HepG2 (cell line): ENCODE results near the gene MAPK11. TPM values are rescaled to one million over a fixed set of nuclear protein-coding genes. Genes with fewer than 3 reads are reported as not detected.

Experiments
- ARNT ChIP-seq: fragments of 450-650 bp; IDR thresholded peaks from 2 replicates; pipeline ENCODE4 v1.6.1; 2017
- ASH2L ChIP-seq: fragments of 300-600, 200-600 bp; sonication (generic); IDR thresholded peaks from 2 replicates; pipeline ENCODE4 v1.7.0; 2017; ENCODE audit warnings: low read depth, mild to moderate bottlenecking, moderate library complexity, mixed read lengths, low read length; ENCODE audit not compliant: insufficient read length
- BCL3 ChIP-seq: sonication (generic); formaldehyde crosslinking; IDR thresholded peaks from 2 replicates; pipeline ENCODE4 v1.5.1; 2020; ENCODE audit warnings: mild to moderate bottlenecking, missing genetic modification reagents, moderate library complexity
- BHLHE40 ChIP-seq: IDR thresholded peaks from 2 replicates; pipeline ENCODE4 v1.6.1; 2011; ENCODE audit warnings: low read length, improper control_type of control experiment
- EED ChIP-seq: sonication (generic); formaldehyde crosslinking; IDR thresholded peaks from 2 replicates; pipeline ENCODE4 v1.5.0; 2020; ENCODE audit warnings: mild to moderate bottlenecking, missing genetic modification reagents
- FOXA3 ChIP-seq: IDR thresholded peaks from 2 replicates; pipeline ENCODE4 v1.6.1; 2016; ENCODE audit warnings: missing genetic modification reagents, missing compliant biosample characterization
- KDM6A ChIP-seq: IDR thresholded peaks from 2 replicates; pipeline ENCODE4 v1.6.1; 2016; ENCODE audit warnings: low read depth
- MATR3 ChIP-seq: sonication (generic); formaldehyde crosslinking; IDR thresholded peaks from 2 replicates; pipeline ENCODE4 v1.4.0; 2020; ENCODE audit warnings: missing genetic modification reagents
- MEF2D ChIP-seq: sonication (generic); formaldehyde crosslinking; IDR thresholded peaks from 2 replicates; pipeline ENCODE4 v1.5.1; 2020; ENCODE audit warnings: mild to moderate bottlenecking, missing genetic modification reagents
- MEIS1 ChIP-seq: sonication (generic); formaldehyde crosslinking; IDR thresholded peaks from 2 replicates; pipeline ENCODE4 v1.9.0; 2021; ENCODE audit warnings: mild to moderate bottlenecking, missing genetic modification reagents, moderate library complexity, borderline replicate concordance
- MEIS2 ChIP-seq: sonication (generic); formaldehyde crosslinking; IDR thresholded peaks from 2 replicates; pipeline ENCODE4 v1.9.0; 2021; ENCODE audit warnings: mild to moderate bottlenecking, missing genetic modification reagents
- MXD1 ChIP-seq: sonication (generic); formaldehyde crosslinking; IDR thresholded peaks from 2 replicates; pipeline ENCODE4 v1.4.0; 2020; ENCODE audit warnings: mild to moderate bottlenecking, missing genetic modification reagents
- PRDM10 ChIP-seq: sonication (generic); formaldehyde crosslinking; IDR thresholded peaks from 2 replicates; pipeline ENCODE4 v1.4.0; 2020; ENCODE audit warnings: low read depth, missing genetic modification reagents
- TCF12 ChIP-seq, 2 experiments: fragments of 450-650 bp in 1 of 2; sonication (generic) in 1 of 2; formaldehyde crosslinking in 1 of 2; IDR thresholded peaks; 2 replicates each; pipeline versions ENCODE4 v1.6.1 to v1.8.0; 2017 to 2022; ENCODE audit warnings: antibody characterized with exemption in 1 of 2, mild to moderate bottlenecking in 1 of 2, missing genetic modification reagents in 1 of 2, moderate library complexity in 1 of 2
- ZNF121 ChIP-seq: sonication (generic); formaldehyde crosslinking; IDR thresholded peaks from 2 replicates; pipeline ENCODE4 v1.5.0; 2020; ENCODE audit warnings: mild to moderate bottlenecking, missing genetic modification reagents
- ZNF331 ChIP-seq: sonication (generic); formaldehyde crosslinking; IDR thresholded peaks from 2 replicates; pipeline ENCODE4 v1.4.0; 2020; ENCODE audit warnings: missing genetic modification reagents
- polyA plus RNA-seq, 8 experiments: library from polyadenylated mRNA; depleted of rRNA in 3 of 8; stranded (reverse) in 7 of 8; unstranded in 1 of 8; fragments of >200 nt; fragmentation: Illumina TruSeq in 4 of 8; extraction: Trizol in 4 of 8; gene quantifications; 2 replicates each; pipeline versions ENCODE4 v1.2.1 to v1.2.3, GENCODE V29; 2011 to 2016; ENCODE audit warnings: low read depth in 4 of 8, missing spikeins in 1 of 8, mixed read lengths in 1 of 8; ENCODE audit not compliant: insufficient read depth in 1 of 8
- total RNA-seq, 5 experiments: library from RNA; depleted of rRNA; stranded (reverse); fragments of >200 nt; fragmentation: Illumina TruSeq; extraction: Trizol; gene quantifications; 2 replicates each; pipeline ENCODE4 v1.2.3, GENCODE V29; 2016; ENCODE audit warnings: low read depth in 1 of 5
- TF ChIP-seq, protein P1 (sequence below): sonication (generic); formaldehyde crosslinking; IDR thresholded peaks from 2 replicates; pipeline ENCODE4 v1.5.1; 2020; ENCODE audit warnings: mild to moderate bottlenecking, missing genetic modification reagents
- TF ChIP-seq, protein P2 (sequence below): sonication (generic); formaldehyde crosslinking; IDR thresholded peaks from 2 replicates; pipeline ENCODE4 v1.8.1; 2023; ENCODE audit warnings: missing genetic modification reagents, mild to moderate bottlenecking, borderline replicate concordance
- TF ChIP-seq, protein P3 (sequence below): IDR thresholded peaks from 2 replicates; pipeline ENCODE4 v1.6.1; 2016; ENCODE audit warnings: control low read depth

The MAPK11 gene
- total and polyA plus RNA-seq, 2 of the 13 experiments (the other 11 are each of a cell fraction or from before 2014, with no cell fraction given): 0.15 to 0.17 TPM

- TF ChIP-seq MEIS1 (CRISPR knock-in tag) (peak; percentile 81), BCL3 (CRISPR knock-in tag) (peak; percentile 70), TCF12 (IDR thresholded peaks at IDR 0.05) (no peak), TCF12 (CRISPR knock-in tag; IDR thresholded peaks at IDR 0.05) (no peak), MEF2D (CRISPR knock-in tag) (peak; percentile 60), ZNF121 (CRISPR knock-in tag) (peak; percentile 61), MXD1 (CRISPR knock-in tag) (0 out of 2 replicates have a peak, but pooled peaks have one; percentile 9), BHLHE40 (peak; percentile 75), ASH2L (no peak), ARNT (no peak), KDM6A (CRISPR knock-in tag) (peak; percentile 77; the same call in 1 of the 2 replicates), FOXA3 (CRISPR knock-in tag) (peak; percentile 85), EED (CRISPR knock-in tag) (0 out of 2 replicates have a peak, but pooled peaks have one; percentile 13), PRDM10 (CRISPR knock-in tag) (no peak), ZNF331 (CRISPR knock-in tag) (peak; percentile 86), MATR3 (no peak), MEIS2 (CRISPR knock-in tag) (peak; percentile 78)
- TF ChIP-seq, protein P1, sequence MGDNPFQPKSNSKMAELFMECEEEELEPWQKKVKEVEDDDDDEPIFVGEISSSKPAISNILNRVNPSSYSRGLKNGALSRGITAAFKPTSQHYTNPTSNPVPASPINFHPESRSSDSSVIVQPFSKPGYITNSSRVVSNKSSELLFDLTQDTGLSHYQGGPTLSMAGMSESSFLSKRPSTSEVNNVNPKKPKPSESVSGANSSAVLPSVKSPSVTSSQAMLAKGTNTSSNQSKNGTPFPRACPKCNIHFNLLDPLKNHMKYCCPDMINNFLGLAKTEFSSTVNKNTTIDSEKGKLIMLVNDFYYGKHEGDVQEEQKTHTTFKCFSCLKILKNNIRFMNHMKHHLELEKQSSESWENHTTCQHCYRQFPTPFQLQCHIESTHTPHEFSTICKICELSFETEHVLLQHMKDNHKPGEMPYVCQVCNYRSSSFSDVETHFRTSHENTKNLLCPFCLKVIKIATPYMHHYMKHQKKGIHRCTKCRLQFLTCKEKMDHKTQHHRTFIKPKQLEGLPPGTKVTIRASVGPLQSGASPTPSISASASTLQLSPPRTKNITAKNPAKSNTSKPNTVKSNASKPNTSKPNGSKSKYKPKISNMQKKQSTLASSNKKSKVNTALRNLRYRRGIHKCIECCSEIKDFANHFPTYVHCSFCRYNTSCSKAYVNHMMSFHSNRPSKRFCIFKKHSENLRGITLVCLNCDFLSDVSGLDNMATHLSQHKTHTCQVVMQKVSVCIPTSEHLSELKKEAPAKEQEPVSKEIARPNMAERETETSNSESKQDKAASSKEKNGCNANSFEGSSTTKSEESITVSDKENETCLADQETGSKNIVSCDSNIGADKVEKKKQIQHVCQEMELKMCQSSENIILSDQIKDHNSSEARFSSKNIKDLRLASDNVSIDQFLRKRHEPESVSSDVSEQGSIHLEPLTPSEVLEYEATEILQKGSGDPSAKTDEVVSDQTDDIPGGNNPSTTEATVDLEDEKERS (CRISPR knock-in tag): peak; percentile 78; the same call in 1 of the 2 replicates
- TF ChIP-seq, protein P2, sequence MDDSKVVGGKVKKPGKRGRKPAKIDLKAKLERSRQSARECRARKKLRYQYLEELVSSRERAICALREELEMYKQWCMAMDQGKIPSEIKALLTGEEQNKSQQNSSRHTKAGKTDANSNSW (CRISPR knock-in tag): no peak
- TF ChIP-seq, protein P3, sequence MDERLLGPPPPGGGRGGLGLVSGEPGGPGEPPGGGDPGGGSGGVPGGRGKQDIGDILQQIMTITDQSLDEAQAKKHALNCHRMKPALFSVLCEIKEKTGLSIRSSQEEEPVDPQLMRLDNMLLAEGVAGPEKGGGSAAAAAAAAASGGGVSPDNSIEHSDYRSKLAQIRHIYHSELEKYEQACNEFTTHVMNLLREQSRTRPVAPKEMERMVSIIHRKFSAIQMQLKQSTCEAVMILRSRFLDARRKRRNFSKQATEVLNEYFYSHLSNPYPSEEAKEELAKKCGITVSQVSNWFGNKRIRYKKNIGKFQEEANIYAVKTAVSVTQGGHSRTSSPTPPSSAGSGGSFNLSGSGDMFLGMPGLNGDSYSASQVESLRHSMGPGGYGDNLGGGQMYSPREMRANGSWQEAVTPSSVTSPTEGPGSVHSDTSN: no peak
These were observed 23.5 kb upstream of the MAPK11 start (continued) for GRCh38 chr22:50293441-50294318.
